Measurements from ENCODE around the gene SOX1. TPM values are rescaled to one million over a fixed set of nuclear protein-coding genes. Genes with fewer than 3 reads are reported as not detected.

Gene SOX1
- not detected for total RNA-seq

DNA sequence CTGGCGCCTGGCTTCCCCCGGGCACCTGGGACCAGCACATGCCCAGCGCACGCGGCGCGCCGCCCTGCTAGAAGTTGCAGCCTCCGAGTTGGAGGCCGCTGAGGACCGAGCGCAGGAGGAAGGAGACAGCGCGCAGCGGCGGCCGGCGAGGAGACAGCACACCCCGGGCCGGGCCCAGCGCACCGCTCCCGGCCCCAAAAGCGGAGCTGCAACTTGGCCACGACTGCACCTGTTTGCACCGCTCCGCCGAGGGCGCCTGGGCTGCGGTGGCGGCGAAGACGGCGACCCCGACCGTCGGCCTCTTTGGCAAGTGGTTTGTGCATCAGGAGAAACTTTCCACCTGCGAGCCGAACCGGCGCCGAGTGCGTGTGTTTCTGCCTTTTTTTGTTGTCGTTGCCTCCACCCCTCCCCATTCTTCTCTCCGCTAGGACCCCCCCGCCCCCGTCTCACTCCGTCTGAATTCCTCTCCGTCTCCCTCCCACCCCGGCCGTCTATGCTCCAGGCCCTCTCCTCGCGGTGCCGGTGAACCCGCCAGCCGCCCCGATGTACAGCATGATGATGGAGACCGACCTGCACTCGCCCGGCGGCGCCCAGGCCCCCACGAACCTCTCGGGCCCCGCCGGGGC, at the start of gene SOX1:
Gene SOX1 (plus strand): TSS at position 34 of the 626 bp plus-strand sequence. CDS start 510 bp downstream, at position 544.
- no peak for ATAC-seq
- TF ChIP-seq, protein P1, sequence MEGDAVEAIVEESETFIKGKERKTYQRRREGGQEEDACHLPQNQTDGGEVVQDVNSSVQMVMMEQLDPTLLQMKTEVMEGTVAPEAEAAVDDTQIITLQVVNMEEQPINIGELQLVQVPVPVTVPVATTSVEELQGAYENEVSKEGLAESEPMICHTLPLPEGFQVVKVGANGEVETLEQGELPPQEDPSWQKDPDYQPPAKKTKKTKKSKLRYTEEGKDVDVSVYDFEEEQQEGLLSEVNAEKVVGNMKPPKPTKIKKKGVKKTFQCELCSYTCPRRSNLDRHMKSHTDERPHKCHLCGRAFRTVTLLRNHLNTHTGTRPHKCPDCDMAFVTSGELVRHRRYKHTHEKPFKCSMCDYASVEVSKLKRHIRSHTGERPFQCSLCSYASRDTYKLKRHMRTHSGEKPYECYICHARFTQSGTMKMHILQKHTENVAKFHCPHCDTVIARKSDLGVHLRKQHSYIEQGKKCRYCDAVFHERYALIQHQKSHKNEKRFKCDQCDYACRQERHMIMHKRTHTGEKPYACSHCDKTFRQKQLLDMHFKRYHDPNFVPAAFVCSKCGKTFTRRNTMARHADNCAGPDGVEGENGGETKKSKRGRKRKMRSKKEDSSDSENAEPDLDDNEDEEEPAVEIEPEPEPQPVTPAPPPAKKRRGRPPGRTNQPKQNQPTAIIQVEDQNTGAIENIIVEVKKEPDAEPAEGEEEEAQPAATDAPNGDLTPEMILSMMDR (IDR thresholded peaks at IDR 0.05), result no peak
- no peak for TF ChIP-seq POLR2A (IDR thresholded peaks at IDR 0.05)
- H3K4me1 ChIP-seq, result peaks cover 14% of the 10 kb centered on the region
- intact Hi-C loops (cut with DNase I), result no loop called here
- H3K36me3 ChIP-seq (replicated peaks in 1 of 2; ENCODE audit: insufficient read depth in 1 of 2, low read depth in 2 of 2), result no peaks in the 10 kb centered on the region
- no peak for DNase-seq
- H3K27ac ChIP-seq, result no peak within 1 kb of the TSS
- no peaks in the 10 kb centered on the region for H3K9me3 ChIP-seq
- H3K27me3 ChIP-seq, result peaks cover 0 to 30% of the 10 kb centered on the region in 2 donors
- no peak within 1 kb of the TSS for H3K4me3 ChIP-seq
- 1 to 3% methylated on average over 39 to 57 of the region's 66 CpGs for WGBS, 2 donors

DNA sequence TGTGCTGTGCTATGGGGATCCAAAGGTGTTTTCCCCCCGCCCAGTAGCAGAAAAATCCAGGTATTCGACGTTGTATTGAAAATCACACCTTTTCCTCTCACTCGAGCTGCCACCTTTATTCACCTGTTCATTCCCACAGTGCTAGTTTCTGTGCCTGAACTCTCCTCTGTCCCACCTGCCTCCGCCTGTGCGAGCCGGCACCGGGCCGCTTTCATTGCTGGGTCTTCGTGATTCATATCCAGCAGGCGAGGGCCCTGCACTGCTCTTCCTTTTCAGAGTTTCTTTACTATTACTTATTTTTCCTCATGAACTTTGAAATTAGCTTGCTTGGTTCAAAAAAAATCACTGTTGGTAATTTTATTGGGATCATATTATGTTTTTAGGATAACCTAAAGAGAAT, 42.4 kb upstream of the SOX1 start:
- intact Hi-C loops (cut with DNase I), result no loop called here
- Histone ChIP-seq H3K9me3 (no peaks in the 10 kb centered on the region), H3K4me3 (no peak overlapping the region), H3K27ac (no peak overlapping the region), H3K36me3 (replicated peaks in 1 of 2; ENCODE audit: insufficient read depth in 1 of 2, low read depth in 2 of 2) (no peaks in the 10 kb centered on the region), H3K27me3 (peaks cover 0 to 3% of the 10 kb centered on the region in 2 donors), H3K4me1 (no peaks in the 10 kb centered on the region)
- 69 to 71% methylated on average over 11 of the region's 11 CpGs for WGBS, 2 donors
- ATAC-seq, result no peak
- TF ChIP-seq, protein P1 (IDR thresholded peaks at IDR 0.05), result no peak
- no peak for DNase-seq

DNA sequence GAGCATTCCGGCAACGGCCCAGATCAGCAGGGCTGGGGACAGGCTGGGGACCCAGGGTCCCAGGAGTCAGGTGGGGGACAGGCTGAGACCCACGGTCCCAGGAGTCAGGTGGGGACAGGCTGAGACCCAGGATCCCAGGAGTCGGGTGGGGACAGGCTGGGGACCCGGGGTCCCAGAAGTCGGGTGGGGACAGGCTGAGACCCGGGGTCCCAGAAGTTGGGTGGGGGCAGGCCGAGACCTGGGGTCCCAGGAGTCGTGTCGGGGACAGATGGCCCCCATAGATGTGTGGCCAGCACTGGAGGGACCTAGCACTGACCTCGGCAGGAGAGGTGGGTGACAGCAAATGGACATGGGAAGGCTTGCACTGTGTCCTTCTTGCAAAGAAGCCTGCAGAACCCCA, 39.7 kb upstream of the SOX1 start:
- Histone ChIP-seq H3K36me3 (replicated peaks in 1 of 2; ENCODE audit: insufficient read depth in 1 of 2, low read depth in 2 of 2) (no peaks in the 10 kb centered on the region), H3K4me1 (peaks cover 5% of the 10 kb centered on the region), H3K4me3 (no peak overlapping the region), H3K27me3 (peaks cover 0 to 3% of the 10 kb centered on the region in 2 donors), H3K27ac (no peak overlapping the region), H3K9me3 (no peaks in the 10 kb centered on the region)
- no peak for TF ChIP-seq POLR2A (IDR thresholded peaks at IDR 0.05)
- TF ChIP-seq, protein P1 (IDR thresholded peaks at IDR 0.05), result no peak
- intact Hi-C loops (cut with DNase I), result no loop called here
- no peak for DNase-seq
- no peak for ATAC-seq
- WGBS, 2 donors, result 62 to 81% methylated on average over 11 of the region's 11 CpGs

DNA sequence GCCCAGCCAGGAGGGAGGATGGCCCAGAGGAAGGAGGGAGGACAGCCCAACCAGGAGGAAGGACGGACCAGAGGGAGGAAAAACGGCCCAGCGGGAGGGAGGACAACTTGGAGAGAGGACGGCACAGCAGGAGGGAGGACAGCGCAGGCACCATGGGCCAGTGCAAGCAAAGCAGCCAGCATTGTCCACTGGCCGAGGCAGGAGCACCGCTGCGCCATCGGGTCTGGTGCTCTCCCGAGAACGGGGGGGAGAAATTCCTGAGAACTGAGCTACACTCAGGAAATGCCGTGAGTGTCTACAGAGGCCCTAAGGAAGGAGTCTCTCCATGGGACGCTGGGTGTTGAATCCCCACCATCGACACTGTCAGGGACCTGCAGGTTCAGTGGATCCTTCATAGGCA, 38.5 kb upstream of the SOX1 start:
- no peak overlapping the region for H3K27ac ChIP-seq
- no peak overlapping the region for H3K4me3 ChIP-seq
- H3K9me3 ChIP-seq, result no peaks in the 10 kb centered on the region
- H3K36me3 ChIP-seq (replicated peaks in 1 of 2; ENCODE audit: insufficient read depth in 1 of 2, low read depth in 2 of 2), result no peaks in the 10 kb centered on the region
- DNase-seq (no peak), ATAC-seq (no peak)
- peaks cover 8% of the 10 kb centered on the region for H3K4me1 ChIP-seq
- intact Hi-C loops (cut with DNase I), result no loop called here
- TF ChIP-seq POLR2A (IDR thresholded peaks at IDR 0.05), result no peak
- TF ChIP-seq, protein P1 (IDR thresholded peaks at IDR 0.05), result no peak
- H3K27me3 ChIP-seq, result peaks cover 0 to 3% of the 10 kb centered on the region in 2 donors
- WGBS, 2 donors, result 75 to 76% methylated on average over 14 of the region's 14 CpGs

DNA sequence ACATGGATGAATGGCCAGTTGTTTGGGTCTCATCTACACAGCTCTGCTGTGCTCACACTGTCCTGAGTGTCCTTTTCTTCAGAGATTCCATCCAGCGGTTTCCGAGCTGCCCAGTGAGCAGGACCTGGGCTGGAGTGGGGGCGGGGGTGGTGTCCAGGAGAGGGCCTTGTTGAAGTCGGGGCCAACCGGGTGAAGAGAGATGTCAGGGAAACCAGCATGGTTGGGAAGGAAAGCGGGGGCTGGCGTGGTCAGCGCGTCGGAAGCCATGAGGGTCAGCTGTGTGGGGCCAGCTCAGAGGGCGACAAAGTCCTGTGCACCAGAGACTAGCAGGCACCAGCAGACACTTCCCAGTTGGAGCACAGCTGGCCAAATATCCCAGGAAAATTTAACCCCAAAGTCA, 37.8 kb upstream of the SOX1 start:
- no peak overlapping the region for H3K4me3 ChIP-seq
- H3K4me1 ChIP-seq, result peaks cover 8% of the 10 kb centered on the region
- H3K36me3 ChIP-seq (replicated peaks in 1 of 2; ENCODE audit: insufficient read depth in 1 of 2, low read depth in 2 of 2), result no peaks in the 10 kb centered on the region
- TF ChIP-seq POLR2A (IDR thresholded peaks at IDR 0.05), result no peak
- TF ChIP-seq, protein P1 (IDR thresholded peaks at IDR 0.05), result no peak
- H3K27me3 ChIP-seq, result peaks cover 0 to 3% of the 10 kb centered on the region in 2 donors
- intact Hi-C loops (cut with DNase I), result no loop called here
- WGBS, 2 donors, result 79 to 81% methylated on average over 11 of the region's 11 CpGs
- DNase-seq (no peak), ATAC-seq (no peak)
- no peak overlapping the region for H3K27ac ChIP-seq
- H3K9me3 ChIP-seq, result no peaks in the 10 kb centered on the region

All from body of pancreas (tissue), 4 donors.